HG03159 (cell line): Measurements from ENCODE around the gene PATL2.
"Not testable (repeated sequence)": the region's sequence is repeated elsewhere in the genome, so short reads cannot be mapped to it uniquely, and the experiment has no call there.

Experiments used
- ATAC-seq: cut with Tn5 transposase; IDR thresholded peaks from one replicate; pipeline ENCODE4 v1.9.1; 2021; ENCODE audit warnings: mild to moderate bottlenecking, moderate library complexity; ENCODE audit not compliant: unreplicated experiment

Gene PATL2

GRCh38 chr15:44711096-44711742, at the start of gene PATL2, which contains the start of gene B2M:
Gene PATL2, minus strand, starts transcription at chr15:44711323. Its CDS starts 34,833 bp downstream, at chr15:44676490.
Gene B2M, plus strand, starts transcription at chr15:44711517. Its CDS starts 30 bp downstream, at chr15:44711547.
- peak; percentile 75 for ATAC-seq

- no peak for ATAC-seq
Measured at GRCh38 chr15:44753345-44753744, 42.2 kb upstream of the PATL2 start.

- not testable (repeated sequence) for ATAC-seq
Measured at GRCh38 chr15:44743454-44743853, 32.3 kb upstream of the PATL2 start.

GRCh38 chr15:44739222-44739847, 28.2 kb upstream of the PATL2 start:
- ATAC-seq, result not testable (repeated sequence)

GRCh38 chr15:44738340-44738984, 27.3 kb upstream of the PATL2 start:
- no peak for ATAC-seq

GRCh38 chr15:44736181-44736765, 25.1 kb upstream of the PATL2 start, which contains the start of gene TRIM69:
Gene TRIM69, plus strand, starts transcription at chr15:44736528. Its CDS starts 177 bp downstream, at chr15:44736705.
- no peak for ATAC-seq

GRCh38 chr15:44735482-44736180, 24.5 kb upstream of the PATL2 start:
- ATAC-seq, result no peak

GRCh38 chr15:44734839-44735481, 23.8 kb upstream of the PATL2 start:
- no peak for ATAC-seq

GRCh38 chr15:44729408-44730127, 18.4 kb upstream of the PATL2 start:
- peak; percentile 4 for ATAC-seq

GRCh38 chr15:44728576-44729407, 17.7 kb upstream of the PATL2 start:
- peak; percentile 66 for ATAC-seq

- not testable (repeated sequence) for ATAC-seq
Measured at GRCh38 chr15:44728232-44728575, 17.1 kb upstream of the PATL2 start.

GRCh38 chr15:44727485-44728231, 16.5 kb upstream of the PATL2 start:
- ATAC-seq, result no peak

GRCh38 chr15:44726568-44727484, 15.7 kb upstream of the PATL2 start:
- peak; percentile 27 for ATAC-seq

GRCh38 chr15:44726136-44726535, 15.0 kb upstream of the PATL2 start:
- no peak for ATAC-seq

GRCh38 chr15:44722011-44722410, 10.9 kb upstream of the PATL2 start:
- ATAC-seq, result no peak

GRCh38 chr15:44720460-44721176, 9.5 kb upstream of the PATL2 start:
- ATAC-seq, result no peak
